Lower leg skin (tissue), 4 donors: ENCODE data around the gene C14orf132. TPM values are rescaled to one million over a fixed set of nuclear protein-coding genes. Genes with fewer than 3 reads are reported as not detected.
"Not testable (repeated sequence)": the region's sequence is repeated elsewhere in the genome, so short reads cannot be mapped to it uniquely, and the experiment has no call there.

Source experiments
- DNase-seq, 2 donors: peaks; one replicate each; pipeline ENCODE4 v3.0.0-alpha.2; 2019; ENCODE audit warnings: low spot score in 2 of 2
- H3K4me3 ChIP-seq: fragments of 200-600 bp; sonication (generic); 2 replicates; pipeline ENCODE4 v1.5.1; 2017; ENCODE audit warnings: mild to moderate bottlenecking, low read depth; ENCODE audit not compliant: poor library complexity, severe bottlenecking
- POLR2A ChIP-seq, 2 donors: fragments of 450-650 bp; IDR thresholded peaks; one replicate each; pipeline ENCODE4 v1.6.1; 2016 to 2017; ENCODE audit warnings: antibody characterized with exemption in 2 of 2, mild to moderate bottlenecking in 1 of 2, moderate library complexity in 1 of 2
- WGBS, 2 donors: methylation state at CpG; one replicate each; pipeline ENCODE4 v1.1.5; 2018; 5-methylcytosine and 5-hydroxymethylcytosine counted together
- intact Hi-C: fragments of 100-400 bp; cut with DNase I; formaldehyde crosslinking; loops from one replicate; pipeline ENCODE4 v1.15.0; 2023; ENCODE audit warnings: low total_unique reads
- total RNA-seq, 4 donors: library from RNA; depleted of rRNA; stranded (reverse); fragments of >200 nt; gene quantifications; one replicate each; pipeline ENCODE4 v1.1.0, GENCODE V29; 2016
- TF ChIP-seq, protein P1 (sequence below), 3 donors: fragments of 450-650 bp; IDR thresholded peaks; one replicate each; pipeline ENCODE4 v1.5.1; 2016; ENCODE audit warnings: antibody characterized with exemption in 3 of 3, mild to moderate bottlenecking in 3 of 3, moderate library complexity in 2 of 3

Gene C14orf132
- total RNA-seq, 4 donors from 2014 or later = 9.6 to 24.9 (median 16.6) TPM

GRCh38 chr14:96072746-96073145, 33.6 kb downstream of the C14orf132 start:
- intact Hi-C loops = no loop called here
- TF ChIP-seq, protein P1, sequence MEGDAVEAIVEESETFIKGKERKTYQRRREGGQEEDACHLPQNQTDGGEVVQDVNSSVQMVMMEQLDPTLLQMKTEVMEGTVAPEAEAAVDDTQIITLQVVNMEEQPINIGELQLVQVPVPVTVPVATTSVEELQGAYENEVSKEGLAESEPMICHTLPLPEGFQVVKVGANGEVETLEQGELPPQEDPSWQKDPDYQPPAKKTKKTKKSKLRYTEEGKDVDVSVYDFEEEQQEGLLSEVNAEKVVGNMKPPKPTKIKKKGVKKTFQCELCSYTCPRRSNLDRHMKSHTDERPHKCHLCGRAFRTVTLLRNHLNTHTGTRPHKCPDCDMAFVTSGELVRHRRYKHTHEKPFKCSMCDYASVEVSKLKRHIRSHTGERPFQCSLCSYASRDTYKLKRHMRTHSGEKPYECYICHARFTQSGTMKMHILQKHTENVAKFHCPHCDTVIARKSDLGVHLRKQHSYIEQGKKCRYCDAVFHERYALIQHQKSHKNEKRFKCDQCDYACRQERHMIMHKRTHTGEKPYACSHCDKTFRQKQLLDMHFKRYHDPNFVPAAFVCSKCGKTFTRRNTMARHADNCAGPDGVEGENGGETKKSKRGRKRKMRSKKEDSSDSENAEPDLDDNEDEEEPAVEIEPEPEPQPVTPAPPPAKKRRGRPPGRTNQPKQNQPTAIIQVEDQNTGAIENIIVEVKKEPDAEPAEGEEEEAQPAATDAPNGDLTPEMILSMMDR (IDR thresholded peaks at IDR 0.05) = no peak
- no peak for TF ChIP-seq POLR2A (IDR thresholded peaks at IDR 0.05)
- WGBS, 2 donors = 77 to 81% methylated on average over 6 of the region's 6 CpGs

GRCh38 chr14:96073260-96074039, 34.3 kb downstream of the C14orf132 start:
- H3K4me3 ChIP-seq, DNase-seq, intact Hi-C loops: not testable (repeated sequence)
- WGBS, 2 donors = 77 to 83% methylated on average over 4 of the region's 4 CpGs

More at GRCh38 chr14:96072746-96073145, 33.6 kb downstream of the C14orf132 start:
- no peak overlapping the region for H3K4me3 ChIP-seq
- no peak for DNase-seq

DNA sequence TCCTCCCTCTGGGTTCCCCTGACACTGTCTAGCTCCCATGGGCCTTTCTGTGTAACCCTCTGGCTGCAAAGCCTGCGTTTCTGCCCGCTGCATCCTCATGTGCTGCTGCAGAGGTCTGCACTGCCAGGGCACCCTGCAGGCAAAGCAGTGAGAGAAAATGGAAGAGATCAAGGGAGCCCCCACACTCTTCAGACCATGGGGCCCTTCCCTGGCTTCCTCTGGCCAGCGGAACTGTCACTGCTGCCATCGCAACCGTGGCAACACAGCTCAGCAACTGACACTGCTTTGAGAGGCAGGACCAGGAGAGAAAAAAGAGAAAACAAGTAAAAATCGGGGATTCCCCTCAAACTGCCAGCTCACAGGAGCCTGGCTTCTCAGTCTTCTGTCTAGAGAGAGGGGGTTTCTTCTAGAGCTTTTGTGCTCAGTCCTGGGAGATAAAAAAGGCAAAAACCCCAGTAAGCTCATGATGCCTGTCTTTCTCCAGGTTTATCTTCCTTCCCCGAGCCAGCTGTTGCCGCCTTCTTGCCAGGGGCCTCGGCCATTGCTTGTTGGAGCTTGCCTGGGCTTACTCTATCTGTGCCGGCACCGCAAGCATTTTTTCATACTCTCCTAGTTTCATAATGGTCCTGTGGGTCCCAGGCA, 38.9 kb downstream of the C14orf132 start:
- 59 to 61% methylated on average over 11 of the region's 11 CpGs for WGBS, 2 donors
- intact Hi-C loops = no loop called here
- no peak overlapping the region for H3K4me3 ChIP-seq
- TF ChIP-seq, protein P1 (IDR thresholded peaks at IDR 0.05) = no peak
- TF ChIP-seq POLR2A (IDR thresholded peaks at IDR 0.05) = no peak
- DNase-seq = peak in 1 of 2 donors; percentile 38

DNA sequence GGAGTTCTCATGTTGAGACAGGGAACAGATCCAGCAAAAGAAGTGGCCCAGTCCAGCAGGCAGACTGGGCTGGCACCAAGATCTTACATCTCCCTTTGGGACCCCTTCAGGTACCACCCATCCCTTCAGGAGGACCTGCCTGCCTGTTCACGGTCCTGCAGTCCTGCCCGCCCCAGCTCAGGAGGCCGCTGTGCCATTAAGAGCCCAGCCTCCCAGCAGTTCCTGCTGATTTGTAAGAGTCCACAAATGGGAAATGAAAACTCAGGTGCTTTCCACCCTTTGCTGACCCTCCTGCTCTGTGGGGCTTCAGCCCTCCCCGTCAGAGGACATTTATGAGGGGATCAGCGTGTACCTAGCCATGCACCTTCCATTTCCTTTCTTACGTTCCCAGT, 39.5 kb downstream of the C14orf132 start:
- TF ChIP-seq, protein P1 (IDR thresholded peaks at IDR 0.05) = no peak
- no peak for TF ChIP-seq POLR2A (IDR thresholded peaks at IDR 0.05)
- intact Hi-C loops = no loop called here
- no peak overlapping the region for H3K4me3 ChIP-seq
- WGBS, 2 donors = 58 to 71% methylated on average over 6 of the region's 6 CpGs
- no peak for DNase-seq

DNA sequence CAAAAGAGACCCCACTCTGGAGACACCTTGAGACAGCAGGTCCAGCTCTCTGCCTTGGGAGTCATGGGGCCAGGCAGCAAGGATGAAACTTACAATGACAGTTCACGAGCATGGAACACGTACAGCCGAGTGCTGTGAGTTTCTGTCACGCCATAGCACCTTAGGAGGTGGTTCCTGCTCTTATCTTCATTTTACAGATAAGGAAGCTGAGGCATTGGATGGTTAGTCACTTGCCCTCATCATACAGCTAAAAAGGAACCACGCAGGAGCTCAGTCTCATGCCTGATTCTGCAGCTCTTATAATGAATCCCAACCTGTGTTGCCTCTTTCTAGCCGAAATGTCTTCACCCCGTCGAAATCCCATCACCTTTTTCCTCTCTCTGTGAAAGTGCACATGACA, 39.9 kb downstream of the C14orf132 start:
- WGBS, 2 donors = 72 to 90% methylated on average over 8 of the region's 8 CpGs
- DNase-seq = no peak
- TF ChIP-seq, protein P1 (IDR thresholded peaks at IDR 0.05) = no peak
- no peak for TF ChIP-seq POLR2A (IDR thresholded peaks at IDR 0.05)
- intact Hi-C loops = no loop called here
- H3K4me3 ChIP-seq = no peak overlapping the region

DNA sequence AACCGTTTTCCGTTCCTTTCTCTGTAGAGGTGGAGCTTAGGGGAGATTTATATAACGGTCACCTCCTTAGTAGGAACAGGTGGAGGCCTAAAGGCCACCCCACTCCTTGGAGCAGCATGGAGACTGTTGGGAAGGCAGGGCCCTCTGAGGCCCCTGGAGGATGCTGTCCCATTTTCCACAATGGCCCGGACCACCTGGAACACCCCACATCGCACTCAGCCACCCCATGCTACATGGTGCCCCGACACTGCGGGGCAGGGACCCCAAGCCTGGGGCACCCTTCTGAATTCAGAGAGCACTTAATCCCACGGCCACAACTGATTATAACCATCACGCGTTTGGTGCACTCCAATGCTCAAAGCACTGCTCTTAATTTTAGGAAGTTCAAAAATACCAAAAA, 41.4 kb downstream of the C14orf132 start:
- TF ChIP-seq POLR2A (IDR thresholded peaks at IDR 0.05) = no peak
- TF ChIP-seq, protein P1 (IDR thresholded peaks at IDR 0.05) = no peak
- no peak for DNase-seq
- intact Hi-C loops = no loop called here
- H3K4me3 ChIP-seq = no peak overlapping the region
- WGBS, 2 donors = 84 to 92% methylated on average over 10 of the region's 10 CpGs
